Measurements from ENCODE around the gene DSG2.

GRCh38 chr18:31511098-31511497, 13.1 kb downstream of the DSG2 start:
- TF ChIP-seq, protein P1, sequence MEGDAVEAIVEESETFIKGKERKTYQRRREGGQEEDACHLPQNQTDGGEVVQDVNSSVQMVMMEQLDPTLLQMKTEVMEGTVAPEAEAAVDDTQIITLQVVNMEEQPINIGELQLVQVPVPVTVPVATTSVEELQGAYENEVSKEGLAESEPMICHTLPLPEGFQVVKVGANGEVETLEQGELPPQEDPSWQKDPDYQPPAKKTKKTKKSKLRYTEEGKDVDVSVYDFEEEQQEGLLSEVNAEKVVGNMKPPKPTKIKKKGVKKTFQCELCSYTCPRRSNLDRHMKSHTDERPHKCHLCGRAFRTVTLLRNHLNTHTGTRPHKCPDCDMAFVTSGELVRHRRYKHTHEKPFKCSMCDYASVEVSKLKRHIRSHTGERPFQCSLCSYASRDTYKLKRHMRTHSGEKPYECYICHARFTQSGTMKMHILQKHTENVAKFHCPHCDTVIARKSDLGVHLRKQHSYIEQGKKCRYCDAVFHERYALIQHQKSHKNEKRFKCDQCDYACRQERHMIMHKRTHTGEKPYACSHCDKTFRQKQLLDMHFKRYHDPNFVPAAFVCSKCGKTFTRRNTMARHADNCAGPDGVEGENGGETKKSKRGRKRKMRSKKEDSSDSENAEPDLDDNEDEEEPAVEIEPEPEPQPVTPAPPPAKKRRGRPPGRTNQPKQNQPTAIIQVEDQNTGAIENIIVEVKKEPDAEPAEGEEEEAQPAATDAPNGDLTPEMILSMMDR (IDR thresholded peaks at IDR 0.05), result no peak
- TF ChIP-seq EP300 (IDR thresholded peaks at IDR 0.05), result no peak
- no peak for TF ChIP-seq POLR2A (IDR thresholded peaks at IDR 0.05)
- TF ChIP-seq POLR2AphosphoS5 (IDR thresholded peaks at IDR 0.05), result no peak

Measured in sigmoid colon (tissue), 4 donors.